DMS114 treated with DMSO at 0.1 percent for 48 hours (cell line): ENCODE measurements around the gene CEBPA.

Experiments
- DNase-seq: peaks from one replicate; lab custom pipeline; 2025; ENCODE audit not compliant: unreplicated experiment; lab: John Stamatoyannopoulos, UW

CEBPA gene

GRCh38 chr19:33302175-33302973, at the start of gene CEBPA:
Gene CEBPA (minus strand): TSS chr19:33302534. CDS start chr19:33302414, 120 bp downstream.
- DNase-seq, result peak; percentile 72

GRCh38 chr19:33350538-33351309, 48.4 kb upstream of the CEBPA start:
- no peak for DNase-seq

- DNase-seq, result no peak
These were observed 47.3 kb upstream of the CEBPA start for GRCh38 chr19:33349319-33350289.

GRCh38 chr19:33348301-33349010, 46.1 kb upstream of the CEBPA start:
- DNase-seq, result no peak

- no peak for DNase-seq
These were observed 45.0 kb upstream of the CEBPA start for GRCh38 chr19:33347300-33347699.

GRCh38 chr19:33346665-33347064, 44.3 kb upstream of the CEBPA start:
- DNase-seq, result no peak

GRCh38 chr19:33345163-33345562, 42.8 kb upstream of the CEBPA start:
- no peak for DNase-seq

- no peak for DNase-seq
These were observed 42.2 kb upstream of the CEBPA start for GRCh38 chr19:33344573-33344925.

GRCh38 chr19:33343859-33344572, 41.7 kb upstream of the CEBPA start:
- DNase-seq, result no peak

GRCh38 chr19:33343301-33343700, 41.0 kb upstream of the CEBPA start:
- DNase-seq, result no peak

- DNase-seq, result no peak
These were observed 38.7 kb upstream of the CEBPA start for GRCh38 chr19:33340991-33341390.

GRCh38 chr19:33339016-33339984, 37.0 kb upstream of the CEBPA start:
- DNase-seq, result no peak

GRCh38 chr19:33335446-33335845, 33.1 kb upstream of the CEBPA start:
- DNase-seq, result no peak

- no peak for DNase-seq
These were observed 31.9 kb upstream of the CEBPA start for GRCh38 chr19:33334271-33334670.

GRCh38 chr19:33333642-33334041, 31.3 kb upstream of the CEBPA start:
- DNase-seq, result no peak

GRCh38 chr19:33333151-33333550, 30.8 kb upstream of the CEBPA start:
- DNase-seq, result no peak

GRCh38 chr19:33332248-33332647, 29.9 kb upstream of the CEBPA start:
- DNase-seq, result no peak

- DNase-seq, result no peak
These were observed 27.4 kb upstream of the CEBPA start for GRCh38 chr19:33329736-33330135.

GRCh38 chr19:33329060-33329459, 26.7 kb upstream of the CEBPA start:
- no peak for DNase-seq
